K562 (cell line): Measurements from ENCODE around the gene NCMAP. TPM values are rescaled to one million over a fixed set of nuclear protein-coding genes. Genes with fewer than 3 reads are reported as not detected.

ENCODE experiments used
- AFF4 ChIP-seq: sonication (generic); formaldehyde crosslinking; IDR thresholded peaks from 2 replicates; pipeline ENCODE4 v1.8.0; 2023; ENCODE audit warnings: mild to moderate bottlenecking, missing genetic modification reagents
- CEBPZ ChIP-seq: fragments of 150-350 bp; IDR thresholded peaks from 2 replicates; pipeline ENCODE4 v1.6.1; 2014; ENCODE audit warnings: low read depth, mild to moderate bottlenecking, low read length, borderline replicate concordance
- FOXJ2 ChIP-seq: fragments of 200-800 bp; sonication (Bioruptor generic); IDR thresholded peaks from 2 replicates; pipeline ENCODE4 v1.6.1; 2016; ENCODE audit warnings: missing genetic modification characterization, missing compliant biosample characterization
- MBD2 ChIP-seq: sonication (generic); IDR thresholded peaks from 2 replicates; pipeline ENCODE4 v1.6.1; 2016; ENCODE audit warnings: low read depth, borderline replicate concordance
- NRF1 ChIP-seq, 2 experiments: fragments of 450-650 bp; IDR thresholded peaks in 1 of 2; conservative IDR thresholded peaks in 1 of 2; 2 replicates each; pipeline ENCODE4 v1.6.1; 2014; ENCODE audit warnings: mild to moderate bottlenecking in 2 of 2
- SIN3B ChIP-seq: fragments of 450-650 bp; IDR thresholded peaks from 2 replicates; pipeline ENCODE4 v1.6.1; 2017; ENCODE audit warnings: low read depth, mild to moderate bottlenecking, moderate library complexity
- SRSF7 ChIP-seq: fragments of 200-400 bp; formaldehyde crosslinking; optimal IDR thresholded peaks from 2 replicates; pipeline ENCODE3; 2017; ENCODE audit warnings: mild to moderate bottlenecking, low read depth, low read length
- TAF15 ChIP-seq: fragments of 200-400 bp; formaldehyde crosslinking; IDR thresholded peaks from 2 replicates; pipeline ENCODE4 v1.6.1; 2017; ENCODE audit warnings: mild to moderate bottlenecking, low read depth, low read length, moderate library complexity
- TAL1 ChIP-seq: fragments of 450-650 bp; IDR thresholded peaks from 2 replicates; pipeline ENCODE4 v1.6.1; 2016; ENCODE audit warnings: mild to moderate bottlenecking
- ZNF76 ChIP-seq: fragments of 250-450 bp; sonication (Bioruptor Pico); IDR thresholded peaks from 2 replicates; pipeline ENCODE4 v1.4.0; 2020; ENCODE audit warnings: mild to moderate bottlenecking, moderate library complexity, borderline replicate concordance
- polyA plus RNA-seq, 8 experiments: library from polyadenylated mRNA; depleted of rRNA in 4 of 8; stranded (reverse) in 5 of 8; unstranded in 3 of 8; fragments of >200 nt; fragmentation: Nextera tagmentation in 2 of 8; fragmentation: Illumina TruSeq in 1 of 8; extraction: Ambion mirVana in 2 of 8; extraction: Trizol in 1 of 8; gene quantifications; 2 replicates each; pipeline versions ENCODE4 v1.2.1 to v1.2.3, GENCODE V29; 2011 to 2014; ENCODE audit warnings: inconsistent platforms in 1 of 8, missing spikeins in 1 of 8
- total RNA-seq, 7 experiments: library from RNA; depleted of rRNA in 6 of 7; stranded (reverse); fragments of >200 nt in 6 of 7; fragmentation: Illumina TruSeq in 2 of 7; extraction: Trizol in 2 of 7; gene quantifications; 2 replicates each; pipeline versions ENCODE4 v1.2.1 to v1.2.3, GENCODE V29; 2011 to 2021; ENCODE audit warnings: low replicate concordance in 1 of 7

The NCMAP gene
- total and polyA plus RNA-seq, 9 of the 15 experiments (the other 6 are each of a cell fraction or from before 2014, with no cell fraction given) = 0.03 TPM; not detected in 8

- TF ChIP-seq AFF4 (CRISPR knock-in tag) (no peak), TAF15 (no peak), SIN3B (no peak), SRSF7 (no peak), ZNF76 (no peak), NRF1 (conservative IDR thresholded peaks at IDR 0.05 in 1 of 2, IDR thresholded peaks at IDR 0.05 in 1 of 2) (no peak), TAL1 (no peak), FOXJ2 (tag) (no peak), CEBPZ (no peak), MBD2 (no peak)
Measured at GRCh38 chr1:24622218-24622617, 66.3 kb downstream of the NCMAP start (continued).
